NCI-H1048 (cell line): Measurements from ENCODE around the gene SIKE1.
"Not testable (repeated sequence)": the region's sequence is repeated elsewhere in the genome, so short reads cannot be mapped to it uniquely, and the experiment has no call there.

Experiments used
- DNase-seq: peaks from one replicate; lab custom pipeline; 2025; lab: John Stamatoyannopoulos, UW

The SIKE1 gene

GRCh38 chr1:114755006-114755931, 25.2 kb downstream of the SIKE1 start:
- DNase-seq = no peak

GRCh38 chr1:114753702-114754101, 26.8 kb downstream of the SIKE1 start:
- not testable (repeated sequence) for DNase-seq

- no peak for DNase-seq
These were observed 27.3 kb downstream of the SIKE1 start for GRCh38 chr1:114753143-114753542.

- no peak for DNase-seq
These were observed 29.7 kb downstream of the SIKE1 start for GRCh38 chr1:114750780-114751179.

GRCh38 chr1:114749835-114750234, 30.6 kb downstream of the SIKE1 start:
- no peak for DNase-seq

GRCh38 chr1:114746450-114747121, 33.9 kb downstream of the SIKE1 start:
- DNase-seq = no peak

GRCh38 chr1:114745291-114745690, 35.2 kb downstream of the SIKE1 start:
- no peak for DNase-seq

GRCh38 chr1:114741963-114742746, 38.3 kb downstream of the SIKE1 start:
- no peak for DNase-seq

- no peak for DNase-seq
These were observed 40.2 kb downstream of the SIKE1 start for GRCh38 chr1:114740331-114740730.

- no peak for DNase-seq
These were observed 43.1 kb downstream of the SIKE1 start for GRCh38 chr1:114737314-114737849.

GRCh38 chr1:114735479-114735878, 45.0 kb downstream of the SIKE1 start:
- DNase-seq = no peak

- no peak for DNase-seq
These were observed 50.7 kb downstream of the SIKE1 start for GRCh38 chr1:114729782-114730181.

- DNase-seq = no peak
These were observed 51.9 kb downstream of the SIKE1 start for GRCh38 chr1:114728553-114728952.

GRCh38 chr1:114725230-114725629, 55.3 kb downstream of the SIKE1 start:
- no peak for DNase-seq

GRCh38 chr1:114723915-114724314, 56.6 kb downstream of the SIKE1 start:
- DNase-seq = no peak

- no peak for DNase-seq
These were observed 57.0 kb downstream of the SIKE1 start for GRCh38 chr1:114723457-114723856.

- DNase-seq = no peak
These were observed 60.0 kb downstream of the SIKE1 start for GRCh38 chr1:114720492-114720891.
